IPS DF 4.7 (cell line): ENCODE results near the gene TBCD.
"Not testable (repeated sequence)": the region's sequence is repeated elsewhere in the genome, so short reads cannot be mapped to it uniquely, and the experiment has no call there.

Experiments used
- DNase-seq: peaks from one replicate; pipeline ENCODE4 v3.0.0-alpha.2; 2013; ENCODE audit warnings: low spot score; ENCODE audit errors: extremely low read depth

Gene TBCD

GRCh38 chr17:82952019-82952418, 200.2 kb downstream of the TBCD start:
- no peak for DNase-seq

GRCh38 chr17:82955106-82955505, 203.2 kb downstream of the TBCD start:
- not testable (repeated sequence) for DNase-seq

- DNase-seq: not testable (repeated sequence)
Observed at GRCh38 chr17:82955627-82956026, 203.8 kb downstream of the TBCD start.

- no peak for DNase-seq
Observed at GRCh38 chr17:82956146-82956725, 204.4 kb downstream of the TBCD start.

GRCh38 chr17:82956726-82957468, 205.0 kb downstream of the TBCD start:
- no peak for DNase-seq

- DNase-seq: no peak
Observed at GRCh38 chr17:82957469-82957795, 205.6 kb downstream of the TBCD start.

- DNase-seq: no peak
Observed at GRCh38 chr17:82957961-82958561, 206.2 kb downstream of the TBCD start.

- no peak for DNase-seq
Observed at GRCh38 chr17:82959242-82959930, 207.5 kb downstream of the TBCD start.

- DNase-seq: no peak
Observed at GRCh38 chr17:82959990-82960418, 208.1 kb downstream of the TBCD start.

- DNase-seq: no peak
Observed at GRCh38 chr17:82960419-82961271, 208.8 kb downstream of the TBCD start.

- no peak for DNase-seq
Observed at GRCh38 chr17:82961366-82962162, 209.7 kb downstream of the TBCD start.

GRCh38 chr17:82962163-82962720, 210.4 kb downstream of the TBCD start:
- no peak for DNase-seq

GRCh38 chr17:82963104-82963950, 211.5 kb downstream of the TBCD start:
- DNase-seq: peak; percentile 36

GRCh38 chr17:82964451-82964850, 212.6 kb downstream of the TBCD start:
- DNase-seq: not testable (repeated sequence)

- DNase-seq: no peak
Observed at GRCh38 chr17:82964851-82965341, 213.0 kb downstream of the TBCD start.

GRCh38 chr17:82965371-82965770, 213.5 kb downstream of the TBCD start:
- no peak for DNase-seq

GRCh38 chr17:82966415-82966814, 214.6 kb downstream of the TBCD start:
- no peak for DNase-seq

GRCh38 chr17:82967268-82968032, 215.6 kb downstream of the TBCD start:
- DNase-seq: no peak
